Measurements from ENCODE around the gene SRSF11. TPM values are rescaled to one million over a fixed set of nuclear protein-coding genes. Genes with fewer than 3 reads are reported as not detected.
A peak's percentile ranks its signal among the peaks of the same experiment; 100 is the strongest.
"Not testable (repeated sequence)": the region's sequence is repeated elsewhere in the genome, so short reads cannot be mapped to it uniquely, and the experiment has no call there.

Gene SRSF11, protein sequence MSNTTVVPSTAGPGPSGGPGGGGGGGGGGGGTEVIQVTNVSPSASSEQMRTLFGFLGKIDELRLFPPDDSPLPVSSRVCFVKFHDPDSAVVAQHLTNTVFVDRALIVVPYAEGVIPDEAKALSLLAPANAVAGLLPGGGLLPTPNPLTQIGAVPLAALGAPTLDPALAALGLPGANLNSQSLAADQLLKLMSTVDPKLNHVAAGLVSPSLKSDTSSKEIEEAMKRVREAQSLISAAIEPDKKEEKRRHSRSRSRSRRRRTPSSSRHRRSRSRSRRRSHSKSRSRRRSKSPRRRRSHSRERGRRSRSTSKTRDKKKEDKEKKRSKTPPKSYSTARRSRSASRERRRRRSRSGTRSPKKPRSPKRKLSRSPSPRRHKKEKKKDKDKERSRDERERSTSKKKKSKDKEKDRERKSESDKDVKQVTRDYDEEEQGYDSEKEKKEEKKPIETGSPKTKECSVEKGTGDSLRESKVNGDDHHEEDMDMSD
- 100 to 1,000 TPM; 179 to 306 (median 204) TPM for total RNA-seq

DNA sequence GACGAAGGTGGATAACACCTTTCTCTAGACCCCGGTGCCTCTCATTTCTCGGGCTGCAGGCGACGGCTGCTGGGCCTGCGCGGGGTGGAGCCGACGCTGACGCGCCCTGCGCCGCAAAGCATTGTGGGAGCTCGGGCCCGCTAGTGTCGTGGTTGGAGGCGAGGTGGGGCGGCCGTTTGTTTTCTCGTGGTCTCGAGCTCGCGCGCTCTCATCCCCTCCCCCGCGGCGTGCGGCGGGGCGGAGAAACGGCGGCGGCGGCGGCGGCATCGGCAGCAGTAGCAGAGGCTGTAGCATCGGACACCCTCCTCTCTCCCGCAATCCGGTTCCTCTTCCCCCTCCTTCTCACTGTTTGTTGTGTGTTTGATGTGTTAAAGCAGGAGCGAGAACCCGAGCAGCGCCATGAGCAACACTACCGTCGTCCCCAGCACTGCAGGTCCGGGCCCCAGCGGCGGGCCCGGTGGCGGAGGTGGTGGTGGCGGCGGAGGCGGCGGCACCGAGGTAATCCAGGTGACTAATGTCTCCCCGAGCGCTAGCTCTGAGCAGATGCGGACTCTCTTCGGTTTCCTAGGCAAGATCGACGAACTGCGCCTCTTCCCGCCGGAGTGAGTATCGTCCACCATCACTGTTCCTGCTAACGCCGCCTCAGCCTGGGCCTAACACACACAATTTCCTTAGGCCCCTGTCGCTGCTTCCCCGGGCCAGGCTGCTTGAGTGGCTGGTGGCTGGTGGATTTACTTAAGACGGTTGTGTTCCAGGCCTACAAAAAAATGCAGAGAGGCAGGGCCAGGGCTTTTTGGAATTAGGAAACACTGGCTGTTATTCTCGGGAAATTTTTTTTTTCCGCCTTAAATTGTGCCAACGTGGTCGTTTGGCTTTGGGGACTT is at the start of gene SRSF11:
TSS of gene SRSF11 (plus strand) at position 143 of the 884 bp plus-strand sequence. CDS start at position 400, 257 bp downstream.
- Histone ChIP-seq H3K4me1 (peaks cover 3 to 53% (median 21%) of the 10 kb centered on the region in 4 donors), H3K36me3 (peaks cover 0 to 20% (median 0%) of the 10 kb centered on the region in 3 donors), H3K27me3 (no peaks in the 10 kb centered on the region), H3K27ac (peak within 1 kb of the TSS; percentile 88 to 99 (median 98)), H3K9me3 (no peaks in the 10 kb centered on the region), H3K4me3 (peak within 1 kb of the TSS; percentile 60 to 97 (median 92))
- TF ChIP-seq EP300 (IDR thresholded peaks at IDR 0.05) (peak; percentile 81 to 97), POLR2A (IDR thresholded peaks at IDR 0.05) (peak; percentile 68 to 91)
- TF ChIP-seq, protein P1, sequence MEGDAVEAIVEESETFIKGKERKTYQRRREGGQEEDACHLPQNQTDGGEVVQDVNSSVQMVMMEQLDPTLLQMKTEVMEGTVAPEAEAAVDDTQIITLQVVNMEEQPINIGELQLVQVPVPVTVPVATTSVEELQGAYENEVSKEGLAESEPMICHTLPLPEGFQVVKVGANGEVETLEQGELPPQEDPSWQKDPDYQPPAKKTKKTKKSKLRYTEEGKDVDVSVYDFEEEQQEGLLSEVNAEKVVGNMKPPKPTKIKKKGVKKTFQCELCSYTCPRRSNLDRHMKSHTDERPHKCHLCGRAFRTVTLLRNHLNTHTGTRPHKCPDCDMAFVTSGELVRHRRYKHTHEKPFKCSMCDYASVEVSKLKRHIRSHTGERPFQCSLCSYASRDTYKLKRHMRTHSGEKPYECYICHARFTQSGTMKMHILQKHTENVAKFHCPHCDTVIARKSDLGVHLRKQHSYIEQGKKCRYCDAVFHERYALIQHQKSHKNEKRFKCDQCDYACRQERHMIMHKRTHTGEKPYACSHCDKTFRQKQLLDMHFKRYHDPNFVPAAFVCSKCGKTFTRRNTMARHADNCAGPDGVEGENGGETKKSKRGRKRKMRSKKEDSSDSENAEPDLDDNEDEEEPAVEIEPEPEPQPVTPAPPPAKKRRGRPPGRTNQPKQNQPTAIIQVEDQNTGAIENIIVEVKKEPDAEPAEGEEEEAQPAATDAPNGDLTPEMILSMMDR (IDR thresholded peaks at IDR 0.05), result peak in 2 of 5 experiments; percentile 47 to 59
- 0 to 1% methylated on average over 70 of the region's 74 CpGs for WGBS, 2 donors
- peak; percentile 94 to 96 for DNase-seq (ENCODE audit: low spot score in 2 of 2)

DNA sequence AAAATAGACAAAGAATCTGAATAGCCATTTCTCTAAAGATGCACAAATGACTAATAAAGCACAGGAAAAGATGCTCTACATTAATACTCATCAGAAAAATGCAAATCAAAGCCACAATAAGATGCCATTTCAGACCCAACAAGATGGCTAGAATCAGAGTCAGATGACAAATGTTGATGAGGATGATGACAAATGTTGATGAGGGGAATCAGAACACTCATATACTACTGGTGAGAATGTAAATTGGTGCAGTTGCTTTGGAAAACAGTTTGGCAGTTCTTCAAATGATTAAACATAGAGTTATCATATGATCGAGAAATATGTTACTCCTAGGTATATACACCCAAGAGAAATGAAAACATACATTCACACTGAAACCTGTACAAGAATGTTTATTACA is 49.7 kb upstream of the SRSF11 start:
- no peaks in the 10 kb centered on the region for H3K27me3 ChIP-seq
- 92 to 100% methylated on average over 1 of the region's 1 CpG for WGBS, 2 donors
- no peak overlapping the region for H3K4me3 ChIP-seq
- no peaks in the 10 kb centered on the region for H3K4me1 ChIP-seq
- no peak for TF ChIP-seq POLR2A (IDR thresholded peaks at IDR 0.05)
- TF ChIP-seq, protein P1 (IDR thresholded peaks at IDR 0.05), result no peak
- TF ChIP-seq EP300 (IDR thresholded peaks at IDR 0.05), result no peak
- no peak overlapping the region for H3K27ac ChIP-seq
- peaks cover 0 to 34% (median 7%) of the 10 kb centered on the region in 3 donors for H3K36me3 ChIP-seq
- no peak for DNase-seq (ENCODE audit: low spot score in 2 of 2)
- H3K9me3 ChIP-seq, result no peaks in the 10 kb centered on the region

DNA sequence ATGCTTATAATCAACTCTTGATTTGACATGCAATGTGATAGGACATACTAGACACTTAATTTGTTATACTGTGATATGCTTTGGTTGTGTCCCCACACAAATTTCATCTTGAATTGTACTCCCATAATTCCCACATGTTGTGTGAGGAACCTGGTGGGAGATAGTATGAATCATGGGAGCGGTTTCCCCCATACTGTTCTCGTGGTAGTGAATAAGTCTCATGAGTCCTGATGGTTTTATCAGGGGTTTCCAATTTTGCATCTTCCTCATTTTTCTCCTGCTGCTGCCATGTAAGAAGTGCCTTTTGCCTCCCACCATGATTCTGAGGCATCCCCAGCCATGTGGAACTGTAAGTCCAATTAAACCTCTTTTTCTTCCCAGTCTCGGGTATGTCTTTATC is 36.0 kb upstream of the SRSF11 start:
- not testable (repeated sequence) for H3K4me3 ChIP-seq; DNase-seq (ENCODE audit: low spot score in 2 of 2); H3K4me1 ChIP-seq; H3K9me3 ChIP-seq; H3K27ac ChIP-seq; H3K27me3 ChIP-seq
- WGBS, 2 donors, result 91% methylated on average over 3 of the region's 3 CpGs
- H3K36me3 ChIP-seq, result peaks cover 0 to 26% (median 0%) of the 10 kb centered on the region in 3 donors

DNA sequence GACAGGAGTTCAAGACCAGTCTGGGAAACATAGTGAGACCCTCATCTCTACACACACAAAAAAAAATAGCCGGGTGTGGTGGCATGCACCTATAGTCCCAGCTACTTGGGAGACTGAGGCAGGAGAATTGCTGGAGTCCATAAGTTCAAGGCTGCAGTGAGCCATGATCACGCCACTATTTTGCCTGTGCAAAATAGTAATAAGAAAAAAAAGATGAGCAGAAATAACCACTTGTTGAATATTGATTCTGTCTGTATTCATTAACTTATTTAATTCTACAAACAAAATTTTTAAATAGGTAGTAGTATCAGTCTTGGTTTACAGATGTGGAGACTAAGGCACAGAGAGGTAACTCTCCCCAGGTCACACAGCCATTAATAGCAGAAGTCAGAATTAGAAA is 32.7 kb upstream of the SRSF11 start:
- DNase-seq (ENCODE audit: low spot score in 2 of 2), result no peak
- Histone ChIP-seq H3K4me1 (peaks cover 0 to 4% (median 0%) of the 10 kb centered on the region in 4 donors), H3K27me3 (no peaks in the 10 kb centered on the region), H3K4me3 (no peak overlapping the region), H3K36me3 (peaks cover 0 to 17% (median 0%) of the 10 kb centered on the region in 3 donors), H3K9me3 (no peaks in the 10 kb centered on the region), H3K27ac (no peak overlapping the region)
- 95 to 98% methylated on average over 2 of the region's 2 CpGs for WGBS, 2 donors
- TF ChIP-seq, protein P1 (IDR thresholded peaks at IDR 0.05), result no peak
- TF ChIP-seq EP300 (IDR thresholded peaks at IDR 0.05), result no peak
- no peak for TF ChIP-seq POLR2A (IDR thresholded peaks at IDR 0.05)

DNA sequence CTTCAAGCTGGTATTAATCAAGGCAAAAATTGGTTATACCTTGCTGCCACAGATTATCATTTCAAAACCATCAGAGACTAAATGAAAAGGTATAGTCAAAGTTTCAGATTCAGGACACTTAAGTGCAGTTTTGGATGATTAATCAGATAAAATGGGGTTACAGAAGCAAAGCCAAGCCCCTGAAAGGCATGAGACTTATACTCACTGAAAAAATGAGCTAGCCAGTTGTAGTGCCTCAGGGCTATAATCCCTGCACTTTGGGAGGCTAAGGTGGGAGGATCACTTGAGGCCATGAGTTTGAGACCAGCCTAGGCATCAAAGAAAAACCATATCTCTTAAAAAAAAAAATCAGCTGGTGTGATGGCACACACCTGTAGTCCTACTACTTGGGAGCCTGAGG is 31.0 kb upstream of the SRSF11 start:
- H3K36me3 ChIP-seq, result peaks cover 0 to 5% (median 0%) of the 10 kb centered on the region in 3 donors
- no peak for DNase-seq (ENCODE audit: low spot score in 2 of 2)
- H3K4me3 ChIP-seq, result no peak overlapping the region
- H3K27me3 ChIP-seq, result no peaks in the 10 kb centered on the region
- H3K4me1 ChIP-seq, result peaks cover 0 to 10% (median 0%) of the 10 kb centered on the region in 4 donors
- no peak overlapping the region for H3K27ac ChIP-seq
- TF ChIP-seq, protein P1 (IDR thresholded peaks at IDR 0.05), result no peak
- TF ChIP-seq POLR2A (IDR thresholded peaks at IDR 0.05), result no peak
- TF ChIP-seq EP300 (IDR thresholded peaks at IDR 0.05), result no peak
- no peaks in the 10 kb centered on the region for H3K9me3 ChIP-seq

DNA sequence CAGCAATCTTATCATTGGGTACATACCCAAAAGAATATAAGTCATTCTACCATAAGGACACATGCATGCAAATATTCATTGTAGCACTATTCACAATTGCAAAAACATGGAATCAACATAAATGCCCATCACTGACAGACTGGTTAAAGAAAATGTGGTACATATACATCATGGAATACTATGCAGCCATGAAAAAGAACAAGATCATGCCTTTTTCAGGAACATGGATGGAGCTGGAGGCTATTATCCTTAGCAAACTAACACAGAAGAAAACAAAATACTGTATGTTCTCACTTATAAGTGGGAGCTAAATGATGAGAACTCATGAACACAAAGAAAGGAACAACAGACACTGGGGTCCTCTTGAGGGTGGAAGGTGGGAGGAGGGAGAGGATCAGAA is 28.7 kb upstream of the SRSF11 start:
- H3K4me3 ChIP-seq; H3K27me3 ChIP-seq; H3K36me3 ChIP-seq; H3K9me3 ChIP-seq; DNase-seq (ENCODE audit: low spot score in 2 of 2); H3K27ac ChIP-seq: not testable (repeated sequence)
- H3K4me1 ChIP-seq, result peaks cover 0 to 10% (median 0%) of the 10 kb centered on the region in 4 donors
